H1 (cell line): ENCODE results near the gene FBLN5.

ENCODE experiments used
- CTCF ChIP-seq, 3 experiments: IDR thresholded peaks; 1 replicate in 2 of 3; 2 replicates in 1 of 3; pipeline versions ENCODE4 v1.5.1 to v1.6.1; 2011; ENCODE audit warnings: low read length in 3 of 3, mild to moderate bottlenecking in 3 of 3, inconsistent platforms in 2 of 3, low read depth in 1 of 3, moderate library complexity in 1 of 3; ENCODE audit not compliant: insufficient read depth in 1 of 3; ENCODE audit errors: control extremely low read depth in 1 of 3
- EP300 ChIP-seq, 2 experiments: IDR thresholded peaks; 1 replicate in 1 of 2; 2 replicates in 1 of 2; pipeline ENCODE4 v1.6.1; 2011 to 2012; ENCODE audit warnings: low read depth in 2 of 2, low read length in 2 of 2, mild to moderate bottlenecking in 2 of 2, borderline replicate concordance in 1 of 2, inconsistent platforms in 1 of 2, moderate library complexity in 1 of 2
- SP2 ChIP-seq: IDR thresholded peaks from 2 replicates; pipeline ENCODE4 v1.6.1; 2012; ENCODE audit warnings: mild to moderate bottlenecking, low read length, inconsistent platforms

- no peak for TF ChIP-seq EP300 (IDR thresholded peaks at IDR 0.05; ENCODE audit: borderline replicate concordance in 1 of 2, low read depth in 2 of 2, low read length in 2 of 2)
- TF ChIP-seq CTCF (IDR thresholded peaks at IDR 0.05; ENCODE audit: control extremely low read depth in 1 of 3, insufficient read depth in 1 of 3, low read depth in 1 of 3, low read length in 3 of 3) = no peak
- no peak for TF ChIP-seq SP2
Measured at GRCh38 chr14:91869556-91869955, 77.9 kb downstream of the FBLN5 start.
